Measurements from ENCODE around the gene STAT3.

DNA sequence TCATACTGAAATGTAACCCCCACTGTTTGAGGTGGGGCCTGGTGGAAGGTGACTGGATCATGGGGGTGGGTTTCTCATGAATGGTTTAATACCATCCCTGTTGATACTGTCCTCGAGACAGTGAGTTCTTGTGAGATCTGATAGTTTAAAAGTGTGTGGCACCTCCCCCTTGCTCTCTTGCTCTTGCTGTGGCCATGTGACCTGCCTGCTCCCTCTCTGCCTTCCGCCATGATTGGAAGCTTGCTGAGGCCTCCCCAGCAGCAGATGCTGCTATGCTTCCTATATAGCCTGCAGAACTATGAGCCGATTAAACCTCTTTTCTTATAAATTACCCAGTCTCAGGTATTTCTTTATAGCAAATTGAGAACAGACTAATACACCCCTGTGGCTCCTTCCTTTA lies 40.6 kb downstream of the STAT3 start:
- TF ChIP-seq CTCF (IDR thresholded peaks at IDR 0.05) (no peak), POLR2A (IDR thresholded peaks at IDR 0.05) (no peak)

Measured in sigmoid colon (tissue), 3 donors.